Measurements from ENCODE around the gene ZNF10. TPM values are rescaled to one million over a fixed set of nuclear protein-coding genes. Genes with fewer than 3 reads are reported as not detected.

The ZNF10 gene
- polyA plus RNA-seq, 1 donor (not counting 4 experiments of a cell fraction or from before 2014, with no cell fraction given): 6.3 TPM

DNA sequence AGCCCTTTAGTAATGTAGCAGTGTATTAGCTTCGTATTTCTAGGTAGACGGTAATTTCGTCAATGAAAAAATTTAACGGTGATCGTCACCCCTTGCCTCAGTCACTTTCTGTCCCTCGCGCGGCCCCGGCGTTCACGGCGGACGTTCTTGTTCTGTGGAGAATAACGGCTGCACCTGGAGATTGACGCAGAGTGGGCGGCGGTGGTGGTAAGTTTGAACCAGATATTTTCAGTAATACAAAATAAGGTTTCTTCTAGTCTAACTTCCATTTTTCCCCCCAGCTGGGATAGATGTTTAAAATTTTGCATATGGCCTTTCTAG, 341 bp downstream of the ZNF10 start:
- Histone ChIP-seq H3K79me2 (ENCODE audit: control insufficient read depth, insufficient read depth, low read length) (peaks cover 2% of the 10 kb centered on the region), H3K4me1 (ENCODE audit: control insufficient read depth, extremely low read depth, insufficient read depth, low read length) (peaks cover 4% of the 10 kb centered on the region), H3K27ac (ENCODE audit: control insufficient read depth, insufficient read depth, low read length) (peak overlapping the region; percentile 82), H3K4me3 (ENCODE audit: control insufficient read depth in 2 of 3, extremely low read depth in 1 of 3, insufficient read depth in 2 of 3, low read depth in 1 of 3, low read length in 3 of 3) (peak overlapping the region; percentile 77 to 97 (median 86)), H2AFZ (ENCODE audit: control insufficient read depth, low read length) (peak overlapping the region; percentile 97), H4K20me1 (ENCODE audit: control insufficient read depth, extremely low read depth, insufficient read depth, low read length) (no peaks in the 10 kb centered on the region), H3K9me3 (ENCODE audit: control insufficient read depth, low read depth, low read length) (peaks cover 6% of the 10 kb centered on the region), H3K9me1 (ENCODE audit: control insufficient read depth, extremely low read depth, insufficient read depth, low read length) (no peaks in the 10 kb centered on the region), H3K9ac (ENCODE audit: control insufficient read depth, extremely low read depth, insufficient read depth, low read length) (peak overlapping the region; percentile 88), H3K27me3 (ENCODE audit: control insufficient read depth, extremely low read depth, insufficient read depth, low read length) (no peaks in the 10 kb centered on the region), H3K4me2 (ENCODE audit: control insufficient read depth, extremely low read depth, insufficient read depth, low read depth, low read length) (peak overlapping the region; percentile 82), H3K36me3 (ENCODE audit: control insufficient read depth in 2 of 2, extremely low read depth in 1 of 2, insufficient read depth in 2 of 2, low read length in 2 of 2) (peaks cover 0 to 1% of the 10 kb centered on the region in 2 experiments)
- dilution Hi-C loops (cut with MboI; ENCODE audit: extremely low pct_ligation_motif_present, low sequenced_read_pairs): no loop called here
- DNase-seq (ENCODE audit: low read depth, low spot score) (no peak), FAIRE-seq (no peak)
- TF ChIP-seq EZH2 (IDR thresholded peaks at IDR 0.05; ENCODE audit: low read length) (no peak), CTCF (optimal IDR thresholded peaks at IDR 0.05 in 1 of 3, IDR thresholded peaks at IDR 0.05 in 1 of 3, conservative IDR thresholded peaks at IDR 0.05 in 1 of 3; ENCODE audit: extremely low read depth in 1 of 3, insufficient read depth in 2 of 3, low read length in 3 of 3) (no peak)

- TF ChIP-seq CTCF (optimal IDR thresholded peaks at IDR 0.05 in 1 of 3, IDR thresholded peaks at IDR 0.05 in 1 of 3, conservative IDR thresholded peaks at IDR 0.05 in 1 of 3; ENCODE audit: extremely low read depth in 1 of 3, insufficient read depth in 2 of 3, low read length in 3 of 3): no peak
- no peak for TF ChIP-seq EZH2 (IDR thresholded peaks at IDR 0.05; ENCODE audit: low read length)
- Histone ChIP-seq H3K36me3 (ENCODE audit: control insufficient read depth in 2 of 2, extremely low read depth in 1 of 2, insufficient read depth in 2 of 2, low read length in 2 of 2) (peaks cover 3% of the 10 kb centered on the region in 2 experiments), H3K4me2 (ENCODE audit: control insufficient read depth, extremely low read depth, insufficient read depth, low read depth, low read length) (no peak overlapping the region), H3K4me3 (ENCODE audit: control insufficient read depth in 2 of 3, extremely low read depth in 1 of 3, insufficient read depth in 2 of 3, low read depth in 1 of 3, low read length in 3 of 3) (no peak overlapping the region), H3K27ac (ENCODE audit: control insufficient read depth, insufficient read depth, low read length) (no peak overlapping the region), H3K9ac (ENCODE audit: control insufficient read depth, extremely low read depth, insufficient read depth, low read length) (no peak overlapping the region), H3K9me1 (ENCODE audit: control insufficient read depth, extremely low read depth, insufficient read depth, low read length) (no peaks in the 10 kb centered on the region), H3K79me2 (ENCODE audit: control insufficient read depth, insufficient read depth, low read length) (no peaks in the 10 kb centered on the region), H4K20me1 (ENCODE audit: control insufficient read depth, extremely low read depth, insufficient read depth, low read length) (no peaks in the 10 kb centered on the region), H2AFZ (ENCODE audit: control insufficient read depth, low read length) (no peak overlapping the region), H3K27me3 (ENCODE audit: control insufficient read depth, extremely low read depth, insufficient read depth, low read length) (no peaks in the 10 kb centered on the region), H3K9me3 (ENCODE audit: control insufficient read depth, low read depth, low read length) (peaks cover 3% of the 10 kb centered on the region), H3K4me1 (ENCODE audit: control insufficient read depth, extremely low read depth, insufficient read depth, low read length) (peaks cover 4% of the 10 kb centered on the region)
- no peak for DNase-seq (ENCODE audit: low read depth, low spot score)
- dilution Hi-C loops (cut with MboI; ENCODE audit: extremely low pct_ligation_motif_present, low sequenced_read_pairs): no loop called here
- FAIRE-seq: no peak
These were observed 5.3 kb downstream of the ZNF10 start for GRCh38 chr12:133135747-133136146.
